GM21786 (cell line): ENCODE data around the gene PRSS56.

Experiments
- ATAC-seq: cut with Tn5 transposase; IDR thresholded peaks from one replicate; pipeline ENCODE4 v1.9.1; 2021; ENCODE audit not compliant: unreplicated experiment

PRSS56 gene

GRCh38 chr2:232486558-232487384, 33.4 kb upstream of the PRSS56 start:
- ATAC-seq = no peak

DNA sequence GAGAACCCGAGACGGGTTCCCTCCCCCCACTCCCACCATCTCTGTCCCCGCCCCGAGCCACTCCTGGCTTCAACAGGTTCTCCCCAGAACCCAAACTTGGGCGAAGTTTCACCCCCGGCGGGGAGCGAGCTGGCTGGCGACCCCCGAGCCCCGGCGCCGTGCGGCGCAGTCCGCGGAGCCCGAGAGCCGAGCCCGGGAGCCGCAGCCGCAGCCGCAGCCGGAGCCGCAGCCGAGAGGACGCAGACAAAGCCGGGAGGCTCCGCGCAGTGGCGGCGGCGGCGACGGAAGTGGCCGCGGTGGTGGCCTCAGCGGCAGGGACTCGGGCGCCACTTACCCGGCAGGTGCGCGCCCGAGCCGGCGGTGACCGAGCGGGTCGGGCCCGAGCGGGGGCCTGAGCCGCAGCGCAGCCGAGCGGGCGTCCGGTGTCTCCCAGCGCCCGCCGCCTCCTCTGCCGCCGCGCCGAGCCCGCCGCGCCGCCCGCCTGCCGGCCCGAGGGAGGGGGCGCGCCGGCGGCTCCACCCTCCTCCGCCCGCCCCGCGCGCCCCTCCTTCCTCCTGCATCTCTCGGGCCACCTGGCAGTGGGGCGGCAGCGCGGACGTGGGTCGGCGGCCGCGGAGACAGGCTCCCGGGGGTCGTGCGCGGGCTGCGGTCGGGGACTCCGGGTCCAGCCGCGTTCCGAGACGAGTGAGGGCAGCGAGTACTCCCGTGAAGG, 32.6 kb upstream of the PRSS56 start, which contains the start of gene ECEL1:
Gene ECEL1 (minus strand): TSS at position 450 of the 712 bp plus-strand sequence. CDS start 1,181 bp downstream, outside the sequence.
- no peak for ATAC-seq

GRCh38 chr2:232488097-232488711, 32.0 kb upstream of the PRSS56 start:
- ATAC-seq = no peak

DNA sequence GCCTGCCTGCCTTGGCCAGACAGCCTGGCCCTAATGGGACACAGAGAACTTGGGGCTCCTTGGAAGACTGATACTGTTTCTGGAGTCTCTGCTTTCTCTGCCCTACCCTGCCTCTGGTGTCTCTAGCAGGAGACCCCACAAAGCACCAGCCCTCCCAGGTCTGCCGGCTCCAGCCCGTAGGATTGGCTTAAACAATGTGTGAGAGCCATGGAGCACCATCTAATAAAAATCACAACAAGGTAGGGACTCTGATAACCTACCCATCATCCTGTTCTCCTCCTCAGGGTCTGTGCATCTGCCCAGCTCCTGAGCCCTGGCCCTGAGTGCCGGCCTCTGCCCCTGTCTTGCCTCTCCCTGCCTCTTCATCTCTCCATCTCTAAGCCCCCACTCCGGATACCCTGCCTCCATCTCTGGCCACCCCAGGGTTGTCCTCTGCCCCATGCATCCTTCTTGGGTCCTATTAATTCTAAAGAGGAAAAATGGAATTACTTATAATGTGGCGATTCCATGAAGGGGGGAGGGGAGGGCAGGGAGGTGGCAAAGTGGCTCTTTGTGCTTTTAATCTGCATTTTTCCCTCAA, 31.4 kb upstream of the PRSS56 start:
- ATAC-seq = no peak

- no peak for ATAC-seq
Measured at GRCh38 chr2:232489516-232490220, 30.5 kb upstream of the PRSS56 start.

DNA sequence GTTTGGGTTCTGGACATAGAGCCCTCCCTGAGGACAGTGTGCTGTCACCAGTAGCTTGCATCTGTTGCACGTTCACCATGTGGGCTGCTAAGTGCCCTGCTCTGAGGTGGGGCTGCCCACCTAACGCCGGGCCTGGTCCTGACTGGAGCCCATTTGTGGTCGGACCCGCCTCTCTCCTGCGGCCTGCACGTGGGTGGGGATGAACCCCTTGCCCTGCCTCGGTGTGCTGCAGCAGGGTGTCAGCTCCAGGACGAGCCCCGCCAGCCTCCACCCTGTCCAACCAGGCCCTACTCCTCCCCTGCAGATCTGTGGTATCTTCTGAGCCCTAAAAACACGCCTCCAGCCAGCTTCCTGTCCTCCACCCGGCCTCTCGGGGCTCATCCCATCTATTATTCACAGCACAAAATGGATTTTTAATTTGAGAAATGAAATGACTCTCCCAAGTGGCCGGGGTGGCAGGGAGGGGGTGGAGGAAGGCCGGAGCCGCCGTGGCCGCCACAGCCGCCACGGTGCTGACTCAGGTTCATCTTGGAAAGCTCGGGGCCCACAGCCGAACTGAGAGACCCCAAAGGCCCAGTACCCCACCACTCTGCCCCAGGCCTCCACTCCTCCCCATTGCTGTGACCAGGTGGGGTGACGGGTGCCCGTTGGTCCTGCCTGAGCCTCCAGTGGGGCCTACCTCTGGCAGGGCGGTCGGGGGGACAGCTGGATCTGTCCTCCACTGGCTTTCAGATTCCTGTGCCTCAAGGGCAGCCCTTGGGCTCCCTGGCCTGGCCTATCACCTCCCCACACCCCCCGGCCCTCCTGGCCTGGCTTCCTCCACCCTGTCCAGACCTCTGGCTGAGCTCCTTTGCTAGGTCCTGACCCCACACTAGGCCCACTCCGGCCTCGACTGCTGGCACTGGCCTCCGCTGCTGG, 29.7 kb upstream of the PRSS56 start:
- no peak for ATAC-seq

GRCh38 chr2:232491139-232491780, 28.9 kb upstream of the PRSS56 start:
- no peak for ATAC-seq

GRCh38 chr2:232492236-232492848, 27.8 kb upstream of the PRSS56 start:
- no peak for ATAC-seq

- ATAC-seq = no peak
Measured at GRCh38 chr2:232492963-232493700, 27.1 kb upstream of the PRSS56 start.

DNA sequence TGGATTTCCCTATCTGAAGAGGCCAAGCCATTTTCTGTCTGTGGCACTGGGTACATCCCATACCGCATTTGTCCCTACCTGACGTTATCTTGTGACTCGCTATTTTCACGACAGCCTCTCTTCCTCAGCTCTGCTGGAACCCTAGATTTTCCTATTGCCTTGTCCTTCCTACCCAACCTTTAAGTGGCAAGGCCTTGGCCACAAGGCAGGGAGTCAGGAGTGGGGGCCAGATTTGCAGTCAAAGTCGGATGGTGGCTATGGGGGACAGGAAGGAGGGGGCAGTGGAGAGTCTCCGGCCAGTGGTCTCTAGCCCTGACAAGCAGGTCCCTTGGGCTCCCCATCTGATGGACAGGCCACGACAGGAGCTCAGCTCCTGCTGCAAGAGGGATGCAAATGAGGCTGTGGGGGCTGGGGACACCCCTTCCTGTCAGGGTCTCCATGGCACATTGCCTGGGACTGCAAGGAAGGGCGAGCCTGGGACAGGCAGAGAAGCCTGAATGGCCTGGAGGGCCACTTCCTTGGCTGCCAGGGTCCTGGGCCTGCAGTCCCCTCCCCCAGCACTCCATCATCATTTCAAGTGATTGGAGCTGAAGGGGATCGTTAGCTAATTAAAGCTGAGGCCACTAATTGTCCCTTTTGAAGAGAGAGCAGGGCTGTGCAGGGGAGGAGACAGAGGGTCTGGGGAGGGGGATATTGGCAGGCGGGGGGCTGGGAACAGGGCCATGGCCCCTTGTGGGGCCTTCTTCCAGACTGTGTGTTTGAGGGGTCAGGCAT, 26.3 kb upstream of the PRSS56 start:
- no peak for ATAC-seq

DNA sequence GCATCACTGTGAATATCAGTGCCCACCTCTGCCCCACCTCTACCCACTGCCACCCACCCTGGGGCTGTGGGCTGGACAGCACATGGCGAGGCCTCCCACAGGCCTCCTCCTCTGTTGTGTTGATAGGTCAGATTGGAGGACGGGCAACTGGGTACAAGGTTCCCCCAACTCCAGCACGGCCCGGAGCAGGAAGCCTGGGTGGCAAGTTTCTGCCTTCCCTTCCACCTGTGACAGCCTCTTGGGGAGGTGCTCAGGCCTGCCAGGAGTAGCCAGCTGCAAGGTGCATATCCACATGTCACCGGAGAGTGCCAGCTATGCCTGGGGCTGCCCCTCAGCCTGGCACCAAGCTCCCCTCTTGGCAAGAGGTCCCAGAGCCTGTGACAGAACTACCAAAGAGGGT, 25.6 kb upstream of the PRSS56 start:
- ATAC-seq = no peak

DNA sequence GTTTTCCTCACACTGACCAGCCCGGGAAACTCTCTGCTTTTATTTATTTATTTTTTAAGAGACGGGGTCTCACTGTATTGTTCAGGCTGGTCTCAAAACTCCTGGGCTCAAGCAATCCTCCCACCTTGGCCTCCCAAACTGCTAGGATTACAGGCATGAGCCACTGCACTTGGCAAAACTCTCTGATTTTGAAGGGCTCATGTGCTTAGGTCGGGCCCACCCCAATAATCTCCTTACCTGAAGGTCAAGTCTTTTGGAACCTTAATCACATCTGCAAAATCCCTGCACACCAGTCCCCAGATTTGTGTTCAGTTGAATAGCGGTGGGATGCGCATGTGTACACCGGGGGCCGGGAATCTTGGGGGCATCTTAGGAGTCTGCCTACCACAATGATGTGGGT, 24.9 kb upstream of the PRSS56 start:
- ATAC-seq = no peak

- no peak for ATAC-seq
Measured at GRCh38 chr2:232496501-232497270, 23.5 kb upstream of the PRSS56 start.

DNA sequence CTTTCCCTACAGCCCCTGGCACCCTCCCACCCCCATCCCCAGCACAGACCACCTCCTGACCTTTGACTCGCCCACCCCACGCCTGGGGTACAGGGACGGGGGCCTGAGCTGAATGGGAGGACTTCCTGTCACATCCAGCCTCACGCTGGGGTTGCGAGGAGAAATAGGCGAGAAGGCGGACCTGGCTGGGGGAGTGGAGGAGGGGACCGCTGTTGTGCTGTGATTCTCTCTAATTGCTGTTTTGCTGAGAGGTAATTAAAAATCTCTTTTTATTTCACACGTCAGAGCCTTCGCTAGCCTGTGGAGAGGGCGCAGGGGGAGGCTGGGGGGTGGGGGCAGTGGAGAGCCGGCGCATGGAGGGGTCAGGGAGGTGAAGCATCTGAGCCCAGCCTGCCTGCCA, 22.8 kb upstream of the PRSS56 start:
- ATAC-seq = no peak

DNA sequence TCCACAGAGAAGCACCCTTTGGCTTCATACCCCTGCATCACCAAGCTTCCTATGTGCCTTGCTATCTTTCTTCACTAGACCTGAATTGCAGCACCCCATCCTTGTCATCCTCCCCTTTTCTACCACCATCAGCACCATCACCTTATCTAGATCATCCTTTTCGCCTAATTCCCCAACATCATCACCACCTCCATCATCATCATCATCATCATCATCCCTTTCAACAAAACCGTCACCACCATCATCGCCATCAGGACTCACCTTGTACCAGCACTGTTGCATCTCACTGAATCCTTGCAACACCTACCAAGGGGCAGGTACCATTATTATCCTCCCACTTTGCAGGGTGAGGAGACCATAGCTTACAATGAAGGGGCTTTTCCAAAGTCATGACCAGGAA, 21.7 kb upstream of the PRSS56 start:
- no peak for ATAC-seq

- no peak for ATAC-seq
Measured at GRCh38 chr2:232501331-232501771, 18.8 kb upstream of the PRSS56 start.
